C4-2B (cell line): ENCODE data around the gene B4GALT1.

Experiments used
- H3K27ac ChIP-seq: fragments of 450-650 bp; 2 replicates; pipeline ENCODE4 v1.5.1; 2017
- ZFX ChIP-seq: fragments of 450-650 bp; IDR thresholded peaks from 2 replicates; pipeline ENCODE4 v1.6.1; 2017
- TF ChIP-seq, protein P1 (sequence below): fragments of 450-650 bp; conservative IDR thresholded peaks from 2 replicates; pipeline ENCODE4 v1.5.1; 2017; ENCODE audit warnings: mild to moderate bottlenecking

The B4GALT1 gene, protein sequence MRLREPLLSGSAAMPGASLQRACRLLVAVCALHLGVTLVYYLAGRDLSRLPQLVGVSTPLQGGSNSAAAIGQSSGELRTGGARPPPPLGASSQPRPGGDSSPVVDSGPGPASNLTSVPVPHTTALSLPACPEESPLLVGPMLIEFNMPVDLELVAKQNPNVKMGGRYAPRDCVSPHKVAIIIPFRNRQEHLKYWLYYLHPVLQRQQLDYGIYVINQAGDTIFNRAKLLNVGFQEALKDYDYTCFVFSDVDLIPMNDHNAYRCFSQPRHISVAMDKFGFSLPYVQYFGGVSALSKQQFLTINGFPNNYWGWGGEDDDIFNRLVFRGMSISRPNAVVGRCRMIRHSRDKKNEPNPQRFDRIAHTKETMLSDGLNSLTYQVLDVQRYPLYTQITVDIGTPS

DNA sequence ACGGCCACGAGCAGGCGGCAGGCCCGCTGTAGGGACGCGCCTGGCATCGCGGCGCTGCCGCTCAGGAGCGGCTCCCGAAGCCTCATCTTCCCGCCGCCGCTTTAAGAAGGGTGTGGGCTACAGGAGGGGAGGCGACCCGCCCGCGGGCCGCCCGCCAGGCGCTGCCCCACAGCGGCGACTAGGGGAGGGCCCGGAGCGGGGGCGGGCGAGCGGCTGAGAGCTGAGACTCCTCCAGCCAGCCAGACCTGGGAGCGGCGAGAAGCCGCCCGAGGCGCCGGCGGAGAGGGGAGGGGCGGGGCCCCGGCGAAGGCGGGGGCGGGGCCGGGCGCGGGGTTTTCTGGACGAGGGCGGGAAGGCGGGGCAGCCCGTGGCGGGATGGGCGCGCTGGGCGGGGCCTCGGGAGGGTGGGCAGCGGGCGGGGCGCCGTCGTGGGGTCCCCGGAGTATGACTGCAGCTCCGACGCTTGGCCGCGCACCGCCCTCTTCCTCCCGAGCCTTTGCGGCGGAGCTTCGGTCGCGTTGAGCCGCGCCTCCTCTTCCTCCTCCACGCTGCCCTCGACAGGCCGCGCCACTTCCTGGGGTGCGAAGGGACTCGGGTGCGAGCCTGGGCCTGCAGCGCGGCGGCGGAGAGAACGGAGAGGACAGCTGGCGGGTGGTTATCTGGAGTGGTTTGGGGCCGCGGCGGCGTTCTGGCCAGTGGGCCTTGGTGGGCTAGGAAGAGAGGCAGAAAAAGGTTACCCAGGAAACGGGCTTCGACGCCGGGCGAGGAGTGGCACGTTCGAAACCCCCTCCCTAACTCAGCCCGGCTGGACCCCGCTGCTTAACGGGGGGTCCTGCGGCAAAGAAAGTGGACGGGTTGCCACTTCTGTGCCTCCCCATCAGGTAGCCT is at the start of gene B4GALT1:
Gene B4GALT1, minus strand, starts transcription at position 253 of the 888 bp plus-strand sequence. Its CDS starts 167 bp downstream, at position 86.
- TF ChIP-seq, protein P1, sequence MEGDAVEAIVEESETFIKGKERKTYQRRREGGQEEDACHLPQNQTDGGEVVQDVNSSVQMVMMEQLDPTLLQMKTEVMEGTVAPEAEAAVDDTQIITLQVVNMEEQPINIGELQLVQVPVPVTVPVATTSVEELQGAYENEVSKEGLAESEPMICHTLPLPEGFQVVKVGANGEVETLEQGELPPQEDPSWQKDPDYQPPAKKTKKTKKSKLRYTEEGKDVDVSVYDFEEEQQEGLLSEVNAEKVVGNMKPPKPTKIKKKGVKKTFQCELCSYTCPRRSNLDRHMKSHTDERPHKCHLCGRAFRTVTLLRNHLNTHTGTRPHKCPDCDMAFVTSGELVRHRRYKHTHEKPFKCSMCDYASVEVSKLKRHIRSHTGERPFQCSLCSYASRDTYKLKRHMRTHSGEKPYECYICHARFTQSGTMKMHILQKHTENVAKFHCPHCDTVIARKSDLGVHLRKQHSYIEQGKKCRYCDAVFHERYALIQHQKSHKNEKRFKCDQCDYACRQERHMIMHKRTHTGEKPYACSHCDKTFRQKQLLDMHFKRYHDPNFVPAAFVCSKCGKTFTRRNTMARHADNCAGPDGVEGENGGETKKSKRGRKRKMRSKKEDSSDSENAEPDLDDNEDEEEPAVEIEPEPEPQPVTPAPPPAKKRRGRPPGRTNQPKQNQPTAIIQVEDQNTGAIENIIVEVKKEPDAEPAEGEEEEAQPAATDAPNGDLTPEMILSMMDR: no peak; the same call in 1 of the 2 replicates
- peak; percentile 57 for TF ChIP-seq ZFX
- peak within 1 kb of the TSS; percentile 92 for H3K27ac ChIP-seq

DNA sequence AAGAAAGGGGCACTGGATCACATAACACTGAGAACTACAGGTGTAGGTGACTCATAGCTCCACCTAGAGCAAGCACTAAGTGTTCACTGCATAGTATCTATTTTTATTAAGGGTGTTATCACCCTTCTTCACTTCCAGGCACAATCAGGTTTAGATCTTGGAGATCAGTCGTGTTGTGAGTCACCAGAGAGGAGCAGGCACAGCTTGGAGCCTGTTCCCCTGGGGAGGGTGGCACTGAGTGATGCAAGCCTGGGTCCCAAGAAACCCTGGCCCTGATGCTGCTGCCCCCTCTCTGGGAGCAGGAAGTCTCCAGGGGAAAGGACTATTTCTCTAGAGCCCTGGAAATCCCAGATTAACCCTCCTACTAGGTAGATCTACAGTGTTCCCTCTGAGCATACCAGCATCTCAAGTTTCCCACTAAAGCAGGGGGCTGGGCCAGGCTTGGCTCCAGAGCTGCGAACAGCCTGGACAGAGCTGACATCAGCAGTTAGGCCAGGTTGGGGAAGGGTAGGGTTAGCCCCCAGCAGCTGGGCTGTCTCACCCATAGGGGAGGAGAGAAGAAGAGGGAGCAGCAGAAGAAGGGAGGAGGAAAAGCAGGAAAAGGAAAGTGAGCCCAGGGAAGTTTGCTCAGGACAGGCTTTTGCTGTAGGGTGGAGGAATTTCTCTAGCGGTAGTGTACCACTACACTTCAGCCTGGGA is 44.7 kb upstream of the B4GALT1 start:
- TF ChIP-seq ZFX: no peak
- TF ChIP-seq, protein P1: no peak
- no peak overlapping the region for H3K27ac ChIP-seq

DNA sequence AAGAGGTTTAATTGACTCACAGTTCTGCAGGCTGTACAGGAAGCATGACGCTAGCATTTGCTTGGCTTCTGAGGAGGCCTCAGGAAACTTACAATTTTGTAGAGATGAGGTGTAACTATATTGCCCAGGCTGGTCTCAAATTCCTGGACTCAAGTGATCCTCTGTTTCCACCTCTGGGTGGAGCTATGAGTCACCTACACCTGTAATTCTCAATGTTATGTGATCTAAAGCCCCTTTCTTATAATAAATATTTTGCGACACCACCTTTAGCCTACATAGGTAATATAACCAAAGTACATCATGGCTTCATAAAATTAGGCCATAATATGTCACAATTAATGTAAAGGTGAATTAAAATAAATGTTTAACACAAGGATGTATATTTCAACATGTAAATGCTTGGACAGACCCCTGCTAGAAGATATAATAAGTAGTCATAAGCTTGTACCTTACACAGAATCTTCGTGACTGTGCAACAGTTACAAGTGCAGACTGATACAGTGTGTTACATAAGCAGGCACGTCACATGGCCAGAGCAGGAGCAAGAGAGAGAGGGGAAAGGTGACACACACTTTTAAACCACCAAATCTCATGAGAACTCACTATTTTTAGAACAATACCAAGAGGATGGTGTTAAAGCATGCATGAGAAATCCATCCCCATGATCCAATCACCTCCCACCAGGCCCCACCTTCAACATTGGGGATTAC is 43.0 kb upstream of the B4GALT1 start:
- no peak for TF ChIP-seq ZFX
- TF ChIP-seq, protein P1: no peak
- no peak overlapping the region for H3K27ac ChIP-seq

DNA sequence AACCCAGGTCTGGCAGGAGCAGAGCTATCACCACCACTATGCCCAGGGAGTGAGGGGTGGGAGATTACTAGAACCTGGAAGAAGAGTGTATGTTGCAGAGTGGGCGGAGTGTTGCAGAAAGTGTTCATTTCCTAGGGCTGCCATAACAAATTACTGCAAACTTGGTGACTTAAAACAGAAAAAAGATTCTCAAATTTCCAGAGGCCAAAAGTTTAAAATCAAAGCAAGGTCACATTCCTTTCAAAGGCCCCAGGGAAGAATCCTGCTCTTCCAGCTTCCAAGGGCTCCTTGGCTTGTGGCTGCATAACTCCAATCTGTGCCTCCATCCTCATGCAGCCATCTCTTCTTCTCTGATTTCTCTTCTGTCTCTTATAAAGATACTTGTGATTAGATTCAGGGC is 42.3 kb upstream of the B4GALT1 start:
- TF ChIP-seq, protein P1: no peak
- TF ChIP-seq ZFX: no peak
- H3K27ac ChIP-seq: no peak overlapping the region

DNA sequence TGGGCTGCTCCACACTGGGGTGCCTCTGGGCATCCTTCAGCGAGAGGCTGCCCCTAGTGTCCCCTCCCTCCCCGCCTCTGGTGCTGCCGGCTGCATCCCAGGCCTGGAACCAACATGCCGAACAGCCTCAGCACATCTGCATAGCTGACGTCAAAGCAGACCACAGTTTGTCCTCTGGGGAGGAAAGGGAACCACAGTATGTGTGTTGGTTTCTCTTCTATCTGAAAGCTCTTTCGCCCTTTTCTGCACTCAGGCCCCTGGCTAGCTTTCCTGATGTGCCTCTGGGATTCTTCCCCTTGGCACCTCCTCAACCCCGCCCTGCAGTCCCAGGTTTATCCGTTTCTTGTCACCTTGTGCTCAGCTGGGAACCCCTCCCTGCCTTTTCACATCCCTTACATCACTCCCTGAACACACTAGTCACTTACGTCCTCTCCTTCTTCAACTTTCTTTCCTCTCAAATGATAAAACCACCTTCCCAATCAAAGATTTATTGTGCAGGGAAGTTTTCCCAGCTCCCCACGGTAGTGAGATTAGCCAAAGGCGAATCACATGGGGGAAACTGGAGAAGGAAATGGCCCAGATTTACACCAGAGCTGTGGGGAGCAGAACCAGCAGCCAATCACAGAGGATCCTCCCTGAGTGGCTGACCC is 35.5 kb upstream of the B4GALT1 start:
- TF ChIP-seq, protein P1: no peak
- TF ChIP-seq ZFX: no peak
- no peak overlapping the region for H3K27ac ChIP-seq

DNA sequence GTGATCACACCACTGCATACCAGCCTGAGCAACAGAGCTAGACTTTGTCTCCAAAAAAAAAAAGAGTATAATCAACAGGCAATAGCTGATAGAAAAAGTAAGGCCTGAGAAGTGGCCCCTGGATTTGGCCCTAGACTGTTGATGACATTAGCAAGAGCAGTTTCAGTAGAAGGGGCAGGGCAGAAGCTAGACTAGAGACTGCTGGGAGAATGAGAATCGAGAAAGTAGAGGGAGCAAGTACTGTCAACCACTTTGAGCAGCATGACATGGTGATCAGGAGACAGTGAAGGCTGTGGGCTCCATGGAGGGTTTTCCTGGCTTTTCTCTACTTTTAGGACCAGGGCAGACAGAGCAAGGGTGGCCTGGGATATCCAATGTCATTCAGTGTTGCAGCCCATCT is 34.9 kb upstream of the B4GALT1 start:
- TF ChIP-seq, protein P1: no peak
- TF ChIP-seq ZFX: no peak
- no peak overlapping the region for H3K27ac ChIP-seq
